CD14-positive monocyte (primary cell): ENCODE results near the gene SLIT3. TPM values are rescaled to one million over a fixed set of nuclear protein-coding genes. Genes with fewer than 3 reads are reported as not detected.

Experiments used
- DNase-seq, 3 donors: peaks; one replicate each; pipeline ENCODE4 v3.0.0-alpha.2; 2011 to 2022
- H2AFZ ChIP-seq: 2 replicates; pipeline ENCODE4 v1.6.0; 2012; ENCODE audit warnings: mild to moderate bottlenecking, low read depth, low read length, inconsistent platforms; ENCODE audit not compliant: insufficient read depth, poor library complexity, severe bottlenecking
- H3K27ac ChIP-seq, 2 donors: 1 replicate in 1 of 2; 2 replicates in 1 of 2; pipeline ENCODE4 v1.5.1; 2012 to 2013; ENCODE audit warnings: low read length in 2 of 2, control low read depth in 1 of 2, inconsistent platforms in 1 of 2, low read depth in 1 of 2, mild to moderate bottlenecking in 1 of 2
- H3K27me3 ChIP-seq, 2 donors: one replicate each; pipeline versions ENCODE4 v1.6.0 to v1.6.1; 2011 to 2013; ENCODE audit warnings: low read length in 2 of 2; ENCODE audit not compliant: control insufficient read depth in 2 of 2, insufficient read depth in 2 of 2
- H3K36me3 ChIP-seq, 2 donors: replicated peaks in 1 of 2; 1 replicate in 1 of 2; 2 replicates in 1 of 2; pipeline versions ENCODE4 v1.5.1 to v1.6.1; 2012 to 2013; ENCODE audit warnings: low read length in 2 of 2, control low read depth in 1 of 2, inconsistent platforms in 1 of 2, mild to moderate bottlenecking in 1 of 2; ENCODE audit not compliant: insufficient read depth in 2 of 2, control insufficient read depth in 1 of 2
- H3K4me1 ChIP-seq, 2 donors: 1 replicate in 1 of 2; 2 replicates in 1 of 2; pipeline versions ENCODE4 v1.5.1 to v1.6.1; 2012 to 2013; ENCODE audit warnings: low read length in 2 of 2, control low read depth in 1 of 2, inconsistent platforms in 1 of 2, mild to moderate bottlenecking in 1 of 2, moderate library complexity in 1 of 2; ENCODE audit not compliant: insufficient read depth in 2 of 2, control insufficient read depth in 1 of 2
- H3K4me2 ChIP-seq: replicated peaks from 2 replicates; pipeline ENCODE3; 2012; ENCODE audit warnings: low read length, moderate library complexity, mild to moderate bottlenecking; ENCODE audit not compliant: poor library complexity, severe bottlenecking; ENCODE audit errors: extremely low read depth
- H3K4me3 ChIP-seq, 3 experiments: fragments of 200-600 bp in 1 of 3; sonication (generic) in 1 of 3; replicated peaks in 1 of 3; 1 replicate in 2 of 3; 2 replicates in 1 of 3; pipeline ENCODE4 v1.5.1; 2011 to 2013; ENCODE audit warnings: low read length in 3 of 3, mild to moderate bottlenecking in 3 of 3, control low read depth in 2 of 3, low read depth in 2 of 3, inconsistent platforms in 1 of 3, moderate library complexity in 1 of 3
- H3K79me2 ChIP-seq: 2 replicates; pipeline ENCODE4 v1.6.0; 2012; ENCODE audit warnings: mild to moderate bottlenecking, control low read depth, inconsistent platforms, low read length, moderate library complexity; ENCODE audit not compliant: insufficient read depth
- H3K9ac ChIP-seq: 2 replicates; pipeline ENCODE4 v1.6.0; 2017; ENCODE audit warnings: low read length, mild to moderate bottlenecking; ENCODE audit not compliant: insufficient read depth, poor library complexity, severe bottlenecking
- H3K9me3 ChIP-seq, 2 donors: replicated peaks in 1 of 2; 1 replicate in 1 of 2; 2 replicates in 1 of 2; pipeline versions ENCODE4 v1.5.1 to v1.6.1; 2012 to 2013; ENCODE audit warnings: low read length in 2 of 2, control low read depth in 1 of 2; ENCODE audit not compliant: control insufficient read depth in 1 of 2, insufficient read depth in 1 of 2
- H4K20me1 ChIP-seq: 2 replicates; pipeline ENCODE4 v1.6.0; 2012; ENCODE audit warnings: mild to moderate bottlenecking, low read length, control low read depth, moderate library complexity; ENCODE audit not compliant: insufficient read depth
- H3K27ac Mint-ChIP-seq, 7 donors: one replicate each; pipeline ENCODE4 v1.8.0; 2020; ENCODE audit warnings: mild to moderate bottlenecking in 7 of 7, mixed read lengths in 7 of 7, moderate library complexity in 6 of 7, inconsistent platforms in 2 of 7
- H3K27me3 Mint-ChIP-seq, 3 donors: one replicate each; pipeline ENCODE4 v1.8.0; 2021 to 2022; ENCODE audit warnings: low read depth in 3 of 3, mild to moderate bottlenecking in 3 of 3, mixed read lengths in 3 of 3, moderate library complexity in 3 of 3, inconsistent platforms in 1 of 3
- H3K36me3 Mint-ChIP-seq, 2 donors: one replicate each; pipeline ENCODE4 v1.8.0; 2020; ENCODE audit warnings: mixed read lengths in 2 of 2, inconsistent platforms in 1 of 2, mild to moderate bottlenecking in 1 of 2
- H3K4me1 Mint-ChIP-seq: one replicate; pipeline ENCODE4 v1.8.0; 2020; ENCODE audit warnings: mild to moderate bottlenecking, mixed read lengths
- H3K4me3 Mint-ChIP-seq, 2 donors: one replicate each; pipeline ENCODE4 v1.8.0; 2020; ENCODE audit warnings: mild to moderate bottlenecking in 2 of 2, mixed read lengths in 2 of 2, moderate library complexity in 1 of 2
- H3K9me3 Mint-ChIP-seq, 7 donors: one replicate each; pipeline ENCODE4 v1.8.0; 2020 to 2022; ENCODE audit warnings: mixed read lengths in 7 of 7, mild to moderate bottlenecking in 6 of 7, moderate library complexity in 6 of 7, inconsistent platforms in 2 of 7
- WGBS: methylation state at CpG from one replicate; pipeline ENCODE4 v1.1.5; 2013; ENCODE audit warnings: missing lambda C conversion rate; ENCODE audit not compliant: insufficient coverage; 5-methylcytosine and 5-hydroxymethylcytosine counted together
- intact Hi-C, 2 donors: fragments of 100-400 bp; cut with micrococcal nuclease; formaldehyde crosslinking; loops; one replicate each; pipeline versions ENCODE4 v1.15.0 to v1.15.1; 2023
- polyA plus RNA-seq, 3 donors: library from polyadenylated mRNA; depleted of rRNA in 1 of 3; unstranded in 2 of 3; stranded (reverse) in 1 of 3; fragments of 300-500 nt in 2 of 3; fragments of >200 nt in 1 of 3; fragmentation: Illumina TruSeq in 2 of 3; gene quantifications; 1 replicate in 2 of 3; 2 replicates in 1 of 3; pipeline ENCODE4 v1.2.3, GENCODE V29; 2012 to 2021
- TF ChIP-seq, protein P1 (sequence below): fragments of 200-600 bp; IDR thresholded peaks from one replicate; pipeline ENCODE4 v1.8.0; 2022; ENCODE audit warnings: antibody characterized with exemption, mild to moderate bottlenecking

The SLIT3 gene
- polyA plus RNA-seq, 3 donors = not detected

GRCh38 chr5:168850683-168851082 lies 450.3 kb downstream of the SLIT3 start:
- no peaks in the 10 kb centered on the region for H3K79me2 ChIP-seq
- no peaks in the 10 kb centered on the region for H3K36me3 Mint-ChIP-seq
- H3K27me3 Mint-ChIP-seq = peaks cover 1 to 5% (median 2%) of the 10 kb centered on the region in 3 donors
- DNase-seq = no peak
- H3K4me2 ChIP-seq = no peak overlapping the region
- H3K9me3 Mint-ChIP-seq = no peaks in the 10 kb centered on the region
- no peaks in the 10 kb centered on the region for H3K9me3 ChIP-seq
- no peak overlapping the region for H3K27ac ChIP-seq
- no peak overlapping the region for H3K9ac ChIP-seq
- H3K4me3 ChIP-seq = no peak overlapping the region
- no peaks in the 10 kb centered on the region for H3K36me3 ChIP-seq
- WGBS = 100% methylated on average over 2 of the region's 5 CpGs
- peaks cover 0 to 6% of the 10 kb centered on the region in 2 donors for H3K27me3 ChIP-seq
- no peaks in the 10 kb centered on the region for H4K20me1 ChIP-seq
- no peaks in the 10 kb centered on the region for H3K4me1 ChIP-seq
- TF ChIP-seq, protein P1, sequence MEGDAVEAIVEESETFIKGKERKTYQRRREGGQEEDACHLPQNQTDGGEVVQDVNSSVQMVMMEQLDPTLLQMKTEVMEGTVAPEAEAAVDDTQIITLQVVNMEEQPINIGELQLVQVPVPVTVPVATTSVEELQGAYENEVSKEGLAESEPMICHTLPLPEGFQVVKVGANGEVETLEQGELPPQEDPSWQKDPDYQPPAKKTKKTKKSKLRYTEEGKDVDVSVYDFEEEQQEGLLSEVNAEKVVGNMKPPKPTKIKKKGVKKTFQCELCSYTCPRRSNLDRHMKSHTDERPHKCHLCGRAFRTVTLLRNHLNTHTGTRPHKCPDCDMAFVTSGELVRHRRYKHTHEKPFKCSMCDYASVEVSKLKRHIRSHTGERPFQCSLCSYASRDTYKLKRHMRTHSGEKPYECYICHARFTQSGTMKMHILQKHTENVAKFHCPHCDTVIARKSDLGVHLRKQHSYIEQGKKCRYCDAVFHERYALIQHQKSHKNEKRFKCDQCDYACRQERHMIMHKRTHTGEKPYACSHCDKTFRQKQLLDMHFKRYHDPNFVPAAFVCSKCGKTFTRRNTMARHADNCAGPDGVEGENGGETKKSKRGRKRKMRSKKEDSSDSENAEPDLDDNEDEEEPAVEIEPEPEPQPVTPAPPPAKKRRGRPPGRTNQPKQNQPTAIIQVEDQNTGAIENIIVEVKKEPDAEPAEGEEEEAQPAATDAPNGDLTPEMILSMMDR = no peak
- H3K27ac Mint-ChIP-seq = no peak overlapping the region
- peaks cover 7% of the 10 kb centered on the region for H3K4me1 Mint-ChIP-seq
- H2AFZ ChIP-seq = no peak overlapping the region
- intact Hi-C loops = no loop called here
- no peak overlapping the region for H3K4me3 Mint-ChIP-seq

- intact Hi-C loops = no loop called here
- TF ChIP-seq, protein P1 = no peak
Observed at GRCh38 chr5:168848569-168848968, 452.4 kb downstream of the SLIT3 start.

More at GRCh38 chr5:168848569-168848968, 452.4 kb downstream of the SLIT3 start:
- no CpG with 5 or more reads among the region's 8 CpGs for WGBS
- Histone ChIP-seq H3K9me3 (no peaks in the 10 kb centered on the region), H3K4me2 (no peak overlapping the region), H2AFZ (no peak overlapping the region), H4K20me1 (no peaks in the 10 kb centered on the region), H3K27ac (no peak overlapping the region), H3K27me3 (peaks cover 0 to 6% of the 10 kb centered on the region in 2 donors), H3K79me2 (no peaks in the 10 kb centered on the region), H3K4me3 (no peak overlapping the region), H3K9ac (no peak overlapping the region), H3K4me1 (no peaks in the 10 kb centered on the region), H3K36me3 (no peaks in the 10 kb centered on the region)
- peaks cover 1 to 9% (median 2%) of the 10 kb centered on the region in 3 donors for H3K27me3 Mint-ChIP-seq
- H3K9me3 Mint-ChIP-seq = no peaks in the 10 kb centered on the region
- DNase-seq = no peak
- H3K36me3 Mint-ChIP-seq = no peaks in the 10 kb centered on the region
- no peak overlapping the region for H3K4me3 Mint-ChIP-seq
- peaks cover 7% of the 10 kb centered on the region for H3K4me1 Mint-ChIP-seq
- no peak overlapping the region for H3K27ac Mint-ChIP-seq
